Myocyte (in vitro differentiated cells): ENCODE results near the gene PRKAR2A. TPM values are rescaled to one million over a fixed set of nuclear protein-coding genes. Genes with fewer than 3 reads are reported as not detected.
"Not testable (repeated sequence)": the region's sequence is repeated elsewhere in the genome, so short reads cannot be mapped to it uniquely, and the experiment has no call there.

Source experiments
- DNase-seq: peaks from one replicate; pipeline ENCODE4 v3.0.0-alpha.2; 2012; ENCODE audit warnings: low read depth
- total RNA-seq: library from RNA; depleted of rRNA; stranded (reverse); fragments of >200 nt; gene quantifications from 2 replicates; pipeline ENCODE4 v1.2.3, GENCODE V29; 2014

PRKAR2A gene
- total RNA-seq, 1 donor from 2014 or later: 41.8 TPM

DNA sequence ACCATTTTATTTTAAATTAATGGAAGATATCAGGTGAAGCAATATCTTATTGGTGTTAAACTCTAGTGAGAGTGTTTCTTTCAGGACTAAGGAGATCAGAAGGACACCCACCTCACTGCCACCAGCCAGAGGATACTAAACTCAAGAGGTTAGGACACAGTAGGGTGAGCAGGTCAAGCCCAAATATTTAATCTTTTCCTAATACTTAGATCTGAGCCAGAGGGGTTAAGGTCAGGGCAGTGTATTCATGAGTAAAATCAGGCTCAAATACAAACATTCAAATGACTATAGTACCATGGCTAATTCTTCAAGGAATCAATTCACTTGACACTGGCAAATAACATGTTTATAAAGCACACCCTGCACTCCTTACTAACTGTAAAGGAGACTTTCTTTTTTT lies 65.6 kb downstream of the PRKAR2A start:
- no peak for DNase-seq

DNA sequence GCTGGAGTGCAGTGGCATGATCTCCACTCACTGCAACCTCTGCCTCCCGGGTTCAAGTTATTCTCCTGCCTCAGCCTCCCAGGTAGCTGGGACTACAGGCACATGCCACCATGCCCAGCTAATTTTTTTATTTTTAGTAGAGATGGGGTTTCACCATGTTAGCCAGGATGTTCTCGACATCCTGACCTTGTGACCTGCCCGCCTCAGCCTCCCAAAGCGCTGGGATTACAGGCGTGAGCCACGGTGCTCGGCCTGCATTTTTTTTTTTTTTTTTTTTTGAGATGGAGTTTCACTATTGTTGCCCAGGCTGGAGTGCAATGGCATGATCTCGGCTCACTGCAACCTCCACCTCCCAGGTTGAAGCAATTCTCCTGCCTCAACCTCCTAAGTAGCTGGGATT lies 69.1 kb downstream of the PRKAR2A start:
- DNase-seq: not testable (repeated sequence)

DNA sequence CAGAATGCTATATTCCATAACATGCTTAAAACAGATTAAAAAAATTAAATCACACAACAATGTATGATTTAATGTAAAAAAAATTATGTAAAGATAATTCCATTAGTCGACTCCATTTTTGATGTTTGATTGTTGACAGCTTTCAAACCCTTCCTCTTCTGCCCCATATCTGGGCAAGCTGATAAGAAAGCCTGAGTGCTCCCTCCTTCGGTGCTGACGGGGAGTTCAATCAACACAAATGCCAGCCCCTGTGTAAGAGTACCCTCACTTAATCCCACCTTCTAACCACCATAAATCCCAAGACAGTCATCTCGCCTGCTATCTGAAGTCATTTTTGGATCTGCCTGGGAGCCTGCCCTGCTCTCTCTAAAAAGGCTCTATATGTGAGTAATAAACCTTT lies 70.8 kb downstream of the PRKAR2A start:
- DNase-seq: no peak

DNA sequence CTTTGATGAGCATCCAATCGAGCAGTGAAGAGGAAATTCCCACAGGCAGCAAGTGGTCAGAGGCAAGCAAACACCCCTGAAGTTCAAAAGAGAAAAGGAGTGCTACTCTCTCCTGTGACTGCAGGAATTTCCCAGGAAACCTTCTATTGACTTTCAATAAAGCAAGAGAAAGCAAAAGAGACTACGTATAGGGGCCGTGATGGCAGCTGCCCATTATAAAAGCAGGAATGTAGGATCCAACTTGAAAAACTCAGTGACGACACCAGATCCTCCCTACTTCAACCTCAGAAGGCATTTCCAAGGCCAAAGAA lies 77.5 kb downstream of the PRKAR2A start:
- no peak for DNase-seq

DNA sequence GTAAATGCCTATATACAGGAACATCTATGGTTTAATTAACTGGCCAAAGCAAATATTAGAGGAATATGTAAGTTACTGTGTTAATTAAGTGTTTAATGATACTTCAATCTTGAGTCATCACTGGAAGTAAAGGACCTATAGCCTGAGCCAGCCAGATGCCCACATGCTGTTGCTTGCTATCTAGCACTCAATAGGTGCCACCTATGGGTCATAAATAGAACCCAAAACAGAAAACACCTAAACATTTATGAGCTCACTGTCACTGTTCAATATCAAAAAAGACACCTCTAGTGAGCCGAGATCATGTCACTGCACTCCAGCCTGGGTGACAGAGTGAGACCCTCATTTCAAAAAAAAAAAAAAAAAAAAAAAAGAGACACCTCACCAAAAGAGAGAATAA lies 82.3 kb downstream of the PRKAR2A start:
- DNase-seq: no peak

DNA sequence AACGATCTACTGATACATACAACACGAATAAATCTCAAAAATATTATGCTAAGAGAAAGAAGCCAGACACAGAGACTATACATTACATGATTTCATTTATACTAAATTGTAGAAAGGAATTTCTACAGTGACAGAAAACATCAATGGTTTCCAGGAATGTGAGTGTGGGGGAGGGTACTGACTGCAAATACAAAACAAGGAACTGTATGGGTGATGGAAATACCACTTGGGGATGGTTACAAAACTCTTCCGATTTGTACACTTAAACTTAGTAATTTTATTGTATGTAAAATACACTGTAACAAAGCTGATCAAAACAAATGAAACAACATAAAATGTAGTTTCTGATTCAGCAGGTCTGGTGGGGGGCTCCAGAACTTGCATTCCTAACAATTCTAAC lies 84.9 kb downstream of the PRKAR2A start:
- DNase-seq: no peak

DNA sequence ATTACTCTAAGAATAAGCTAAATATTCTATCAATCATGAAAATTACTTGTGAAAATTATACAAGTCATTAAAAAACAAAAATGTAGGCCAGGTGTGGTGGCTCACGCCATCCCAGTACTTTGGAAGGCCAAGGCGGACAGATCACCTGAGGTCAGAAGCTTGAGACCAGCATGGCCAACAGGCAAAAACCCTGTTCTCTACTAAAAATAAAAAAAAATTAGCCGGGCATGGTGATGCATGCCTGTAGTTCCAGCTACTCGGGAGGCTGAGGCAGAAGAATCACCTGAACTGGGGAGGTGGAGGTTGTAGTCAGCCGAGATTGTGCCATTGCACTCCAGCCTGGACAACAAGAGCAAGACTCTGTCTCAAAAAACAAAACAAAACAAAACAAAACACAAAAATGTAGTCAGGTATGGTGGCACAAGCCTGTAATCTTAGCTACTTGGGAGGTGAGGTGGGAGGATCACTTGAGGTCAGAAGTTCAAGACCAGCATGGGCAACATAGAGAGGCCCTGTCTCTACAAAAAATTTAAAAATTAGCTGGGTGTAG lies 87.6 kb downstream of the PRKAR2A start:
- DNase-seq: not testable (repeated sequence)

DNA sequence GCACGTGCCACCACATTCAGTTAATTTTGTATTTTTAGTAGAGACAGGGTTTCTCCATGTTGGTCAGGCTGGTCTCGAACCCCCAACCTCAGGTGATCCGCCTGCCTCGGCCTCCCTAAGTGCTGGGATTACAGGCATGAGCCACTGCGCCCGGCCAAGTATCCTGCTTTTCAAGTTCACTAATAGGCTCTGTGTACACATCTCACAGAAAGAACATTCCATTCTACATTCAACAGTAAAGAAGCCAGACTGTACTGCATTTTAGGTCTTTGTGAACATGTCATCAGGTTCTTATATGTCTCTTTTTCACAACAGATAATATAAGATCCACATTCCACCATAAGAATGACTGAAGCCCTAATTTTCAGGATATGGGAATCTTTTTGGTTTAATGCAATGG lies 88.1 kb downstream of the PRKAR2A start:
- not testable (repeated sequence) for DNase-seq

DNA sequence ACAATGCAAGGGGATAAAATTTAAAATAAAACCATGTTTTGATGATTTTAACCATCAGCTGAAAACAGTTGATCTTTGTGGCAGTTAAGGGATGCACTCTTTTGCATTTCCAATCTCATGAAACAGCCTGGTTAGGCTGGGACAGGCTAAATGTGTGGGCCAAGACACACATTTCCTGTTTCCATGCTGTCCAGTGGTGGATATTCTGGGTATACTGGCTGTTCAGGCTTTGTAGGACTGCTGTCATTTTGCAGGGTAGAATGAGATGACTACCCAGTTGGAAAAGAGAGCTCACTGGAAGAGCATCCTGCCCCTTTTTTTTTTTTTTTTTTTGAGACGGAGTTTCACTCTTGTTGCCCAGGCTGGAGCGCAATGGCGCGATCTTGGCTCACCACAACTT lies 88.6 kb downstream of the PRKAR2A start:
- no peak for DNase-seq

DNA sequence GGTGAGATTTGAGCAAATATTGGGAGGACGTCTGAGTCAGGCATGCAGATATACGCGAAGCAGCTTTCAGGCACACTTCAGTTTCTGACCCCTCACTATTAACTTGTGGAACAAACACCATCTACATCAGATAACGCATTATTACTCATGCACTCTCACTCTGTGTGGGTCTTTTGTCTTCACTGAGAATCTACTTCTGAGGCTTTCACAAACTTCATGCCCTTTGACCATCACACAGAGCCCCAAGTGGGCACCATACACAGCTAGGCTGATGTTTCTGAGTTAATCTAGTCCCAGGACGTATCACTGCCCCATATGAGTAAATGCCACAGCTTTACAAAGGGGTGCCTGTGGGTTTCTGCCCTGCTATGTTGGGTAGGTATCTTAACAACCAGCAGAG lies 91.0 kb downstream of the PRKAR2A start:
- no peak for DNase-seq

DNA sequence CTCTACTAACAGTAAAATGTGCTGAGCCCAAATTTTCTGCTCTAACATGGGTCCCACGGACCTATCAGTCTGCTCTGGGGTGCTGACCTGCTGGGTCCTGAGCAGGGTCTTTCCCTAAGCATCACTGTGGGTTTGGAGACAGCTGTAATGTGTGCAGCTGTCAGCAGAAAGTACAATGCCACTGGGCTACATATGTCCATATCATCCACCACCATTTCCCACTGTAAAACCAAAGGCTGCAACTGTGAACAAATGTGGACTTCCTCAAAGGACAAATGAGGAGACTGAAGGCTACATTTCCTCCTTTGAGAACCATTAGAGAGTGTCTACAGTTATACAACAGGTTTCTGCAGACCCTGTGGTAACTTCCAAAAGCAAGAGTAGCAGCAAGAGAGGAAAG lies 96.8 kb downstream of the PRKAR2A start:
- peak; percentile 28 for DNase-seq

DNA sequence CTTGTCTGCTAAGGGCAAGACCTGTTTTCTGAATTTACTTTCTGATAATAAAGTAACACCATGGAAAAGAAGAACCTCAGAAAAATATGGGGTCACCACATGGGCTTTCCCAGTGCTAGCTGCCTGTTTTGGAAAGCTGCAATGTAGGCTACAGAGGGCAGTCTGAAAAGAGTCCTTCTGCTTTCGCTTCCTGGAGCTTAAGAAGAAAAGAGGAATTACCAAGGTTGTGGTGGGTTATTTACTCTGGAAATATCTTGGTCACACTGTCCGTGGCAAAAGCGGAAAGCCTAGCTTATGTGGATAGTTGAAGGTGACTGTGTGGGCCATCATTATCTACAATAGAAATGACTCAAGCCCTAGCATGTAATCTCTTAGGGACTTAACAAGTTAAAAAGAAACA lies 98.9 kb downstream of the PRKAR2A start:
- no peak for DNase-seq

DNA sequence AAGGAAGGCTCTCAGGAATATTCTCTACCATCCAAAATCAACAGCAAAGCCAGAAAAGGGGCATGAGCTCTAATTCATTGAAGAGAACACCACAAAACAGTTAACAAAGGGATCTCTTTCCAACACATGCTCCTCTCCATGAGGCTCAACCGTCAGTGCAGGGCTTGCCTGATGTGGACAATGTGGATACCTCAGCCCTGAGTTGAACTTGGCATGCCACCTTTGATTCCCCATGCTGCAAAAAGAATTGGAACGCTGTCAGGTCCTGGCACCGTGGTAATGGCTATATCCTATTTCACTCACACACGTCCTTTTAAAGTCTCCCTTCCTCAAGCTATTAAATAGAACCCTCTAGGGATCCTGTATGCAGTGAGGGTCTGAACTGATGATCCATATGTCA lies 100.0 kb downstream of the PRKAR2A start:
- peak; percentile 35 for DNase-seq

DNA sequence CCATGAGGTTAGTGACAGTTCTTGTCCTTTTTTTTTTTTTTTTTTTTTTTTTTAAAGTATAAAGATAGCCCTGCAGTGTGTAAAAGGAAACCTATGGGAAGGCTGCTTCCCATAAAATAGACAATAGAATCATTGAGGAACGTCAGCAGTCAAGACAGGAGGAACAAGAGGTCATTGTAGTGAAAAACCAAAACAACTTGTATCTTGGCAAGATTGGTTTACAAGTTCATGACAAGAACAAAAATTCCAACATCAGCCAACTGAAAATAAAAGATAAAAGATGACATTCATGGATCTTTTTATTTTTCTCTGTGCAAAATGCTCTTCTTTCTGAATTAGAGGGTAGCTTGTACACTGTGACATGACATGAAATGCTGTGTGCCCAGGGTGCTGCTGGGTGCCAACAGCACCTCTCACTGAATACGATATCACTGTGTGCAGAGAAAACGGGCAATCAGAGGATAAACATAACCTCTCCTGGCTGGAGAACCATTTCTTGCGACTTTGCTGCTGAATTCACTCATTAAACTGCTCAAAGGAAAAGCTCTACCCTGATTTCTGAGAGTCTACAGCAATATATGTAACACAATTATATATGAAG lies 100.6 kb downstream of the PRKAR2A start:
- no peak for DNase-seq

DNA sequence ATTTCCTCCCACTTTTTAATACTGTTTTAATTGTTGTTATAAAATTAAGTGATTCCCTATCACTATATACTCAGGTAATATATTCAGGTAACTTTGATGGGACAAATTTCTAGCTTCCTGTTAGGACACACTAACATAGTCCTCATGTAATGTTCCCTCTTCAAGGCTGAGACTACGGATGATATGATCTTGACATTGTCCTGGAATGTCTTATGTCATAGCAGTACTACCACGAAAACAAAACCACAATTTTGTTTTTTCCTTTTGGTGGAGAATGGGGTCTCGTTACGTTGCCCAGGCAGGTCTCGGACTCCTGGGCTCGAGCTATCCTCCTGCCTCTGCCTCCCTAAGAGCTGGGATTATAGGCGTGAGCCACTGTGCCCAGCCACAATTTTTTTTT lies 103.9 kb downstream of the PRKAR2A start:
- no peak for DNase-seq

DNA sequence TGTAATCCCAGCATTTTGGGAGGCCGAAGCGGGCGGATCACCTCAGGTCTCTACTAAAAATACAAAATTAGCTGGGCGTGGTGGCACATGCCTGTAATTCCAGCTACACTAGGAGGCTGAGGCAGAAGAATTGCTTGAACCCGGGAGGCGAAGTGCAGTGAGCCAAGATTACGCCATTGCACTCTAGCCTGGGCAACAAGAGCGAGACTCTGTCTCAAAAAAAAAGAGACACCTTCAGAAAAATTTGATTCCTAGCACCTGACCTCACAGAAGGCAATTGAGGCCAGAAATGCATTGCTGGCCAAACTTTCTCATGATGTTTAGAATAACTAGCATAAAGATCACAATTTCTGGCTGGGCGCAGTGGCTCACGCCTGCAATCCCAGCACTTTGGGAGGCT lies 106.4 kb downstream of the PRKAR2A start:
- DNase-seq: not testable (repeated sequence)

DNA sequence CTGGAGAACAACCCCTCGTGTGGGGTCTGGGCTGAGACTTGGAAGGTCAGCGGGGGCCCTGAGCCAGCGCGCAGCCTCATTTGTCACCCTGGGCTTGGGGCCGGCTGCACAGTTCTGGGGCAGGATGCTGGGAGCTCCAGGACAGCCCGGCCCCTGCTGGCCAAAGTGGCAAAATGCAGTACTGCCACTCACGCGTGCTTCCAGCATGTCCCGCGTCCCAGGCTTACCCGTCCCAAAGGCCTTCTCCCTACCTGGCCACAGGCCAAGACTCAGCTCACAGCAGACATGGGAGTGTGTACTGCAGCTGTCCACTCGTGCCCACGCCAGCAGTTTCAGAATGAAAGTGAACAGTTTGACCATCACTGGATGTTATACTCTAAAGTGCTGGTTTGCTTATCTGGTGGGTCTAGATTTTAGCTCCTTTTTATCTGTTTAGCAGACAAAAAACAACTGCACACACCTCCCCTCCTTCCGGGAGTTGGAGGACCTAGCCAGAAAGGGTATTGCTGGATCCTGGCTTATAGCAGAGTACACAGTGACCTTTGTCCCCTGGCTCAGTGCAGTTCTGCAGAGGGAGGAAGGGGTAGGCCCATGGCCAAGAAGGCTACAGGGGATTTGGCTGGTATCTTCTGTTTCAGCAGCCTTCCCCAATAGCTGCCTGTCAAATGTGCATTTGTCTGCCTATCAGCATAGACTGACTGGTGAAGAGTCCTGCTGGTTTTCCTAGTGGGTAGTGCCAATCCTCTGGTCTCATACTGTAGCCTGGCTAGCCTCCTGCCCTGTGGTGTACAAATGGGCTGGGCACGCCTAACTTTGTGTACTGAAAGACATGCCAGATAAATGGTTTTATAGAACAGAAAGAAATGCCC lies 107.5 kb downstream of the PRKAR2A start:
- peak; percentile 91 for DNase-seq

DNA sequence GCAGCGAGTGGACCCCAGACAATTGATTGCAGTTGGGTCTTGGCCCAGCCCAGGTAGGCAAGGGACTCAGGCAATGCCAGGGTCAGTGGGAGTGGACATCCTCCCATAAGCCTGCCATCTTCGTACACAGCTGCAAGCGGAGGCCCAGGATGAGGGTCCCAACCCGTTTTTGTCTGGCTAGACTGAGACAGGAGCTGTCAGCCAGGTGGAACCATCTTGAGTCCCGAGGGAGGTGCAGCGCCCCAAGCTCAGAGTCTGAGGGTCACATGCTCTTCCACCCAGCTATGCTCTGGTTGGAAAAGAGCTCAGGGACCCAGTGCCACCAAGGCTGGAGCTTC lies 108.1 kb downstream of the PRKAR2A start:
- DNase-seq: no peak

DNA sequence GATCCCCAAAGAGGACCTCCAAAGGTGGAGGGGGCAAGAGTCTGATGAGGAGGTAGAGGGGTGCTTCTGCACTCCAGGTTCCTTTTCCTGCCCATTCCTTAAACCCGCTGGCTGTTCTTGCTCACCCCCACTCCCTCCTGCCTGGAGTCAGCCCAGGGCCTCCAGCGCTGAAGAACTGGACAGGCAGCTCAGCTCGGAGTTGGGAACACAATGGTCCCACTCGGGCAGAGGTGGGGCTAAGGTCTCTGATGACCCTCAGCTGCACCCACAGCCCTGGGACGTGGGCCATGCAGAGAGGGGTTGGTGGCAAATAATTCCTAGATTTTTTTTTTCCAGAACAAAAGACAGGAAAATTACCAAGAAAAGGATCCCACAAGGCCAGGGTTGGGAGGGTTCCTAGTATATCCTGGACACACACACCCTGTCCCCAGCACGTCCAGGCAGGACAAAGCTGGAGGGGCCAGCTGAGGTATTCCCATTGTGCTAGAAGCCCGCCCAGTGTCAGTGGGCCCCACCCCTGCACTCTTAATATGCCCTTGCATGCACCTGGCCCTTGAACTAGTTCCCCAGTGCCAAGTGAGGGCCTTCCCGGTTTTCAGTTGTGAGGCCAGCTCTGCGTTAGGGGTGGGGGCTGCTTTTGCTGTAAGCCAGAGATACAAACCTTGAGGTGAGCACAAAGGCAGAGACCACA lies 108.6 kb downstream of the PRKAR2A start:
- no peak for DNase-seq

DNA sequence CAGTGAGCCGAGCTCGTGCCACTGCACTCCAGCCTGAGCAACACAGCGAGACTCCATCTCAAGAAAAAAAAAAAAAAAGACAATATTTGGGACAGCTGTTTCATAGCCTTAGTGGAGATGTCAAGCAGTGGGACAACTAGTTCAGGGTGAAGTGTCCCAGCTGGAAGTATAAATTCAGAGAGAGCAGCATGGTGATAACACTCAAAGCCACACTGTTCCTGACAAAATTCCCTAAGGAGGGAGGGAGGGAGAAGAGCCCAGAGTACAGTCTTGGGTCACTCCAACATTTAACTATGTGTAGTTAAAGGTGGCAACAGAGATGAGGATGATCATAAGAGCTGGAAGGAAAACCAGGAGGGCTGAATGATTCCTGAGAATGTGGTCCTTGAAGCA lies 109.5 kb downstream of the PRKAR2A start:
- DNase-seq: no peak

DNA sequence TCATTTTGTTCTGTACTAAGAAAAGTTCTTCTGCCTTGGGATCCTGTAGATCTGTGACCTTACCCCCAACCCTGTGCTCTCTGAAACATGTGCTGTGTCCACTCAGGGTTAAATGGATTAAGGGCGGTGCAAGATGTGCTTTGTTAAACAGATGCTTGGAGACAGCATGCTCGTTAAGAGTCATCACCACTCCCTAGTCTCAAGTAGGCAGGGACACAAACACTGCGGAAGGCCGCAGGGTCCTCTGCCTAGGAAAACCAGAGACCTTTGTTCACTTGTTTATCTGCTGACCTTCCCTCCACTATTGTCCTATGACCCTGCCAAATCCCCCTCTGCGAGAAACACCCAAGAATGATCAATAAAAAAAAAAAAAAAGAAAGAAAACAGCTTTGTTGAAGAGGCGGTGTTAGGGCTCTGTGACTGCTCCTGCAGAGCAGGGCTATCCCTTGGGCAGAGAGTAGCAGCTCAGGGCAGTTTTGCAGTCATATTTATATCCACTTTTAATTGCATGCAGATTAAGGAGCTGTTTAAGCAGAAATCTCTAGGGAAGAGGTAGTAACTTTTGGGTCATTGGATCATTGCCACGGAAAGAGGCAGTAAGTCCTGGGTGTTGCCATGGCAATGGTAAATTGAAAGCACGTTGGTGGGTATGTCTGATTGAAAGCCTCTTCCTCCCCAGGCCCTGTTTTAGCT lies 112.5 kb downstream of the PRKAR2A start:
- not testable (repeated sequence) for DNase-seq

DNA sequence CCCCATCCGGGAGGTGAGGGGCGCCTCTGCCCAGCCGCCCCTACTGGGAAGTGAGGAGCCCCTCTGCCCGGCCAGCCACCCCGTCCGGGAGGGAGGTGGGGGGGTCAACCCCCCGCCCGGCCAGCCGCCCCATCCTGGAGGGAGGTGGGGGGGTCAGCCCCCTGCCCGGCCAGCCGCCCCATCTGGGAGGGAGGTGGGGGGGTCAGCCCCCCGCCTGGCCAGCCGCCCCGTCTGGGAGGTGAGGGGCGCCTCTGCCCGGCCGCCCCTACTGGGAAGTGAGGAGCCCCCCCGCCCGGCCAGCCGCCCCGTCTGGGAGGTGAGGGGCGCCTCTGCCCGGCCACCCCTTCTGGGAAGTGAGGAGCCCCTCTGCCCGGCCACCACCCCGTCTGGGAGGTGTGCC lies 113.1 kb downstream of the PRKAR2A start:
- not testable (repeated sequence) for DNase-seq
